Transverse colon (tissue), 4 donors: Measurements from ENCODE around the gene USP6NL. TPM values are rescaled to one million over a fixed set of nuclear protein-coding genes. Genes with fewer than 3 reads are reported as not detected.

ENCODE experiments used
- DNase-seq: peaks from one replicate; pipeline ENCODE4 v3.0.0-alpha.2; 2019
- H3K27ac ChIP-seq, 4 donors: fragments of 200-600 bp; sonication (generic); 2 replicates each; pipeline ENCODE4 v1.5.1; 2016 to 2018; ENCODE audit warnings: inconsistent platforms in 4 of 4
- H3K27me3 ChIP-seq: fragments of 200-600 bp; sonication (generic); 2 replicates; pipeline ENCODE4 v1.5.1; 2017; ENCODE audit warnings: inconsistent platforms
- H3K36me3 ChIP-seq, 4 donors: fragments of 200-600 bp; sonication (generic); 2 replicates each; pipeline ENCODE4 v1.5.1; 2017 to 2019; ENCODE audit warnings: inconsistent platforms in 4 of 4
- H3K4me1 ChIP-seq, 4 donors: fragments of 200-600 bp; sonication (generic); 2 replicates each; pipeline ENCODE4 v1.5.1; 2017 to 2020; ENCODE audit warnings: inconsistent platforms in 4 of 4
- H3K4me3 ChIP-seq, 4 donors: fragments of 200-600 bp; sonication (generic); 1 replicate in 1 of 4; 2 replicates in 3 of 4; pipeline versions ENCODE4 v1.5.1 to v1.6.1; 2017 to 2019; ENCODE audit warnings: inconsistent platforms in 4 of 4
- H3K9me3 ChIP-seq, 2 donors: fragments of 200-600 bp; sonication (generic); 2 replicates each; pipeline ENCODE4 v1.5.1; 2017 to 2019; ENCODE audit warnings: inconsistent platforms in 2 of 2
- EP300 ChIP-seq: sonication (generic); formaldehyde crosslinking; IDR thresholded peaks from one replicate; pipeline ENCODE4 v1.6.1; 2017; ENCODE audit warnings: antibody characterized with exemption, low read depth
- POLR2A ChIP-seq: fragments of 450-650 bp; IDR thresholded peaks from one replicate; pipeline ENCODE4 v1.6.1; 2016; ENCODE audit warnings: antibody characterized with exemption, mild to moderate bottlenecking, moderate library complexity
- POLR2AphosphoS5 ChIP-seq, 3 donors: sonication (generic); formaldehyde crosslinking; IDR thresholded peaks; one replicate each; pipeline ENCODE4 v1.6.1; 2016; ENCODE audit warnings: antibody characterized with exemption in 3 of 3
- WGBS, 2 donors: methylation state at CpG; one replicate each; pipeline ENCODE4 v1.1.5; 2018; ENCODE audit warnings: low coverage in 1 of 2; 5-methylcytosine and 5-hydroxymethylcytosine counted together
- in situ Hi-C, 4 donors: fragments of 200-750 bp; cut with MboI; loops; one replicate each; pipeline versions ENCODE4 v1.15.0 to v1.15.1; 2017; ENCODE audit warnings: low sequenced_read_pairs in 3 of 4, low pct_ligation_motif_present in 1 of 4, low pct_unique_long_range_greater_than_20kb in 1 of 4
- intact Hi-C: fragments of 100-400 bp; cut with DNase I; formaldehyde crosslinking; loops from one replicate; pipeline ENCODE4 v1.15.1; 2023; ENCODE audit warnings: low total_unique reads
- total RNA-seq, 4 donors: library from RNA; depleted of rRNA; stranded (reverse); fragments of >200 nt; gene quantifications; one replicate each; pipeline ENCODE4 v1.1.0, GENCODE V29; 2016
- TF ChIP-seq, protein P1 (sequence below), 5 experiments: fragments of 200-600 bp in 3 of 5; fragments of 450-650 bp in 2 of 5; sonication (generic) in 3 of 5; IDR thresholded peaks; 1 replicate in 2 of 5; 2 replicates in 3 of 5; pipeline ENCODE4 v1.5.1; 2016 to 2017; ENCODE audit warnings: antibody characterized with exemption in 5 of 5, inconsistent platforms in 3 of 5, mild to moderate bottlenecking in 2 of 5, moderate library complexity in 1 of 5

The USP6NL gene
- total RNA-seq, 4 donors from 2014 or later = 17.3 to 45.8 (median 26.6) TPM

DNA sequence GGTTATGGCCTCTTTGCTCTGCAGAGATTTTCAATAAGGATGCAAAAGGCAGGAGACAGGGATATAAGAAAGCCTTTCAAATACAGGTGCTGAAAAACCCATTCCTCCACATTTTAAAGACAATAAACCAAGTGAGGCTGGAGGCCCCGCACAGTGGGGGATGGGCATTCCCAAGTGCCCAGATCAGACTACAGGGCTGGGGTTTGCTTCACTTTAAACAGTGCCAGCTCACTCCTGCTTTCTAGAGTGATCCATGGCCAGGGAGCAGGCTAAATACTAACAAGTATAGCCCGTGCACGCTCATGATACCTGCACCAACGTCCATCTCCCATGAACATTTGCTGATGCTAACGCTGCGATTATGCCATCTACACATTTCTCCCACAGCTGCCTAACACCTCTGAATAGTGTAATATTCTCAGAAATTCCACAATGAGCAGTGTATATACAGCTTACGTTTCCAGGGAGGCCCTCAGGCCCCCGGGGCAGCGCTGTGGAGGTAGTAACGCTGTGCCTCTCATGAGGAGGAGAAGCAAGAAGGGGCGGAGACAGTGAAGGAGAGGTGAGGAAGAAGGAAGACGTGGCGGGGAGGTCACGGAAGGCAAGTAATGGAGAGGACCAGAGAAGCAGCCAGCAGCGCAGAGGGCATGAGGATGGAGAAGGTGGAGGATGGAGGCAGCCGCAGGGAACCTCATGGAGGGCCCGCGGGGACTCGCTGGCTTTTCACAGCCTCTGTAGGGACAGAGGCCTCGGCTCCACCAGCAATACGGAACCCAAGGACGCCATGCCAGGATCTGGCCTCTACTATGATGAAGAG, 141.7 kb downstream of the USP6NL start:
- Histone ChIP-seq H3K9me3 (no peaks in the 10 kb centered on the region), H3K27ac (no peak overlapping the region), H3K4me1 (no peaks in the 10 kb centered on the region), H3K27me3 (no peaks in the 10 kb centered on the region), H3K36me3 (no peaks in the 10 kb centered on the region), H3K4me3 (no peak overlapping the region)
- 92 to 100% methylated on average over 1 to 22 of the region's 22 CpGs for WGBS, 2 donors
- in situ Hi-C loops (no loop called here), intact Hi-C loops (no loop called here)
- TF ChIP-seq EP300 = no peak
- TF ChIP-seq, protein P1, sequence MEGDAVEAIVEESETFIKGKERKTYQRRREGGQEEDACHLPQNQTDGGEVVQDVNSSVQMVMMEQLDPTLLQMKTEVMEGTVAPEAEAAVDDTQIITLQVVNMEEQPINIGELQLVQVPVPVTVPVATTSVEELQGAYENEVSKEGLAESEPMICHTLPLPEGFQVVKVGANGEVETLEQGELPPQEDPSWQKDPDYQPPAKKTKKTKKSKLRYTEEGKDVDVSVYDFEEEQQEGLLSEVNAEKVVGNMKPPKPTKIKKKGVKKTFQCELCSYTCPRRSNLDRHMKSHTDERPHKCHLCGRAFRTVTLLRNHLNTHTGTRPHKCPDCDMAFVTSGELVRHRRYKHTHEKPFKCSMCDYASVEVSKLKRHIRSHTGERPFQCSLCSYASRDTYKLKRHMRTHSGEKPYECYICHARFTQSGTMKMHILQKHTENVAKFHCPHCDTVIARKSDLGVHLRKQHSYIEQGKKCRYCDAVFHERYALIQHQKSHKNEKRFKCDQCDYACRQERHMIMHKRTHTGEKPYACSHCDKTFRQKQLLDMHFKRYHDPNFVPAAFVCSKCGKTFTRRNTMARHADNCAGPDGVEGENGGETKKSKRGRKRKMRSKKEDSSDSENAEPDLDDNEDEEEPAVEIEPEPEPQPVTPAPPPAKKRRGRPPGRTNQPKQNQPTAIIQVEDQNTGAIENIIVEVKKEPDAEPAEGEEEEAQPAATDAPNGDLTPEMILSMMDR (IDR thresholded peaks at IDR 0.05) = no peak
- TF ChIP-seq POLR2AphosphoS5 (IDR thresholded peaks at IDR 0.05) = no peak
- TF ChIP-seq POLR2A = no peak
- no peak for DNase-seq

DNA sequence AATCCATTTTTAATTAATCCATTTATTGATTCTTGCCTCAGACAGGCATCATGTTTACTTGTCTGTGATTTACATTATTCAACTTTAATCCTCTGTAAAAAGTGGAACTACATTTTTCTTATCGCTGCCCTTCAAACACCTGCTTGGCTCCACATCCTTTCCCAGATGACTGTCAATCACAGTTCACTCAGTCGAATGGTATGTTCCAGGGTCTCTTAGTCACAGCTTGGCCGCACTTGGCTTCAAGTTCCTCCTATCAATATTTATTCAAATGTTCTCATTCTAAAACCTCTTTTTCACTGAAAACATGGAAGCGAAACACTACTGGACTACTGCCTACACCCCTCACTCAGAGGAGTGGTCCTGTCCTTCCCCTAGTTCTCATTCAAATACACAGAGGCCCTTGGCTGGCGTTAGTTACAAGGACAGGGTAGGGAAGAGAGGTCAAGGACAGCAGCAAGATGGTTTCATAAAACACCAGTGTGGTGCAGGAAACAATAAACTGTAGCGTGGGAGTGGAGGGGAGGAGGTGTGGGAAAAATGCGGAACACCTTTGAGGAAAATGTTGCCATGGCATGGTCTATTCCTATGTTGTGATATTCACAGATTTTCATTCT, 143.2 kb downstream of the USP6NL start:
- WGBS, 2 donors = 90 to 91% methylated on average over 5 to 7 of the region's 7 CpGs

DNA sequence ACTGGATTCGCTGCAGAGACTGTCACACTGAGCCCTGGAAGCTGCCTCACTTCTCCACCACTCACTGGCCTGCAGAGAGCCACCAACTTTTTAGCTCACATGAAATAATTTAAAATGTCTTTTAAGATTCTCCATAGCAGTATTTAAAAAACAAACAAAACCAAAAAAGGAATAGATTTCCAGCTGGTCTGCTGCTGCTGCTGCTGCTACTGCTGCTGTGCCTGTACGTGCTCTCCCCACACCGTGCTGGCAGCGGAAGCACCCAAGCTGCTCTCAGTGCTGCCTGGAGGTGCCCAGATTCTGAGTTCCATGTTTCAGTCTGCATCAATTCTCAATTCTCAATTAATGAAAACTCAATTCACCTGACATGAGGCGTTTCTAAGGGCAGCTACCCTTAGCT, 146.0 kb downstream of the USP6NL start:
- no peak overlapping the region for H3K27ac ChIP-seq
- intact Hi-C loops (no loop called here), in situ Hi-C loops (no loop called here)
- H3K36me3 ChIP-seq = peaks cover 0 to 8% (median 3%) of the 10 kb centered on the region in 4 donors
- no peaks in the 10 kb centered on the region for H3K27me3 ChIP-seq
- no peak for DNase-seq
- no peaks in the 10 kb centered on the region for H3K9me3 ChIP-seq
- no peak overlapping the region for H3K4me3 ChIP-seq
- WGBS, 2 donors = 64 to 80% methylated on average over 3 to 5 of the region's 5 CpGs
- TF ChIP-seq EP300 (no peak), POLR2A (no peak), POLR2AphosphoS5 (IDR thresholded peaks at IDR 0.05) (no peak)
- TF ChIP-seq, protein P1 (IDR thresholded peaks at IDR 0.05) = no peak
- no peaks in the 10 kb centered on the region for H3K4me1 ChIP-seq

More for the DNA sequence above, 143.2 kb downstream of the USP6NL start:
- H3K4me3 ChIP-seq = no peak overlapping the region
- in situ Hi-C loops (no loop called here), intact Hi-C loops (no loop called here)
- no peak overlapping the region for H3K27ac ChIP-seq
- DNase-seq = no peak
- H3K4me1 ChIP-seq = no peaks in the 10 kb centered on the region
- no peaks in the 10 kb centered on the region for H3K27me3 ChIP-seq
- H3K36me3 ChIP-seq = peaks cover 0 to 3% (median 2%) of the 10 kb centered on the region in 4 donors
- TF ChIP-seq POLR2AphosphoS5 (IDR thresholded peaks at IDR 0.05) (no peak), POLR2A (no peak), EP300 (no peak)
- TF ChIP-seq, protein P1 (IDR thresholded peaks at IDR 0.05) = no peak
- no peaks in the 10 kb centered on the region for H3K9me3 ChIP-seq

DNA sequence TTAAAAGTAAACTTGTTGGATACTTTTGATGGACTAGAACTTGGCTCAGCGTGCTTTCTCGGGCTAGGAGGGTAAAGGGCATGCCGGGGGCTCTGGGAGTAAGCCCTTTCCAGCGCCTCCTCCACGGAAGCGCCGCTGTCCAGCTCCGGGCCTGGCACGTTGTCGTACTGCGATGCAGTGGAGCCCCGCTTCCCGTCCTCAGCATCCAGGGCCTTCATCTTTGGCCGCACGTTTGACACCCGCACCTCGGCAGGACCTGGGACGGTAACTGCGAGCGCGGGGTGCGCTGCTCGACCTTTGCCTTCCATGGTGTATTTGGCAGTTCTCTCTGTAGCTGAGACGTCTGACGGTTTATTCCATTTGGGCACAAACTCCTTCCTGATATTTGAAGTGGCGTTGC, 148.3 kb downstream of the USP6NL start:
- Histone ChIP-seq H3K4me3 (no peak overlapping the region), H3K9me3 (no peaks in the 10 kb centered on the region), H3K4me1 (no peaks in the 10 kb centered on the region), H3K27ac (no peak overlapping the region), H3K36me3 (peaks cover 0 to 8% (median 3%) of the 10 kb centered on the region in 4 donors), H3K27me3 (no peaks in the 10 kb centered on the region)
- in situ Hi-C loops (no loop called here), intact Hi-C loops (no loop called here)
- TF ChIP-seq POLR2AphosphoS5 (IDR thresholded peaks at IDR 0.05) = no peak
- TF ChIP-seq POLR2A = no peak
- no peak for TF ChIP-seq EP300
- TF ChIP-seq, protein P1 (IDR thresholded peaks at IDR 0.05) = no peak
- 83 to 96% methylated on average over 1 to 26 of the region's 26 CpGs for WGBS, 2 donors
- DNase-seq = no peak
